Body of pancreas (tissue), 4 donors: ENCODE data around the gene MGAT5.

Experiments used
- CTCF ChIP-seq, 7 experiments: fragments of 450-650 bp in 4 of 7; fragments of 200-600 bp in 3 of 7; sonication (generic) in 3 of 7; IDR thresholded peaks; one replicate each; pipeline ENCODE4 v1.5.1; 2016 to 2019; ENCODE audit warnings: antibody characterized with exemption in 7 of 7
- POLR2A ChIP-seq, 3 donors: fragments of 450-650 bp; IDR thresholded peaks; one replicate each; pipeline ENCODE4 v1.6.1; 2016; ENCODE audit warnings: antibody characterized with exemption in 3 of 3, mild to moderate bottlenecking in 2 of 3

- peak in 1 of 7 experiments; percentile 13 for TF ChIP-seq CTCF (IDR thresholded peaks at IDR 0.05)
- no peak for TF ChIP-seq POLR2A (IDR thresholded peaks at IDR 0.05)
Measured at GRCh38 chr2:134268265-134268664, 14.4 kb downstream of the MGAT5 start.
